Endothelial cell of umbilical vein (primary cell): ENCODE results near the gene FUT4. TPM values are rescaled to one million over a fixed set of nuclear protein-coding genes. Genes with fewer than 3 reads are reported as not detected.

Source experiments
- BruUV-seq: library from RNA; stranded (reverse); fragments of 400-500 nt; replicated peaks from 2 replicates; lab custom pipeline; 2021; lab: Mats Ljungman, UMichigan
- CTCF ChIA-PET: fragments of 300-600, 350-600 bp; sonication (Branson Sonifier 250); formaldehyde crosslinking; loops from one replicate; lab custom pipeline; 2021; ENCODE audit warnings: antibody characterized with exemption, inconsistent platforms; lab: Charles Lee
- POLR2A ChIA-PET: fragments of 300-600, 350-600 bp; sonication (Branson Sonifier 250); formaldehyde crosslinking; loops from one replicate; lab custom pipeline; 2021; ENCODE audit warnings: antibody characterized with exemption, inconsistent platforms; lab: Charles Lee
- DNase-seq: peaks from one replicate; pipeline ENCODE4 v3.0.0-alpha.2; 2011; ENCODE audit warnings: low read depth, low spot score
- FAIRE-seq: peaks from 2 replicates; lab custom pipeline; 2011; peaks lifted over from hg19 to GRCh38; lab: Jason Lieb, UNC
- H2AFZ ChIP-seq: 2 replicates; pipeline ENCODE4 v1.6.0; 2012; ENCODE audit warnings: low read depth, low read length, control low read depth, inconsistent platforms
- H3K27ac ChIP-seq: 2 replicates; pipeline ENCODE4 v1.5.1; 2011; ENCODE audit warnings: low read depth, mild to moderate bottlenecking, control low read depth, low read length, moderate library complexity; ENCODE audit not compliant: insufficient read depth
- H3K27me3 ChIP-seq, 2 experiments: 2 replicates each; pipeline versions ENCODE4 v1.6.0 to v1.6.1; 2011; ENCODE audit warnings: low read length in 2 of 2, mixed read lengths in 1 of 2; ENCODE audit not compliant: control insufficient read depth in 2 of 2, insufficient read depth in 2 of 2
- H3K36me3 ChIP-seq, 2 experiments: 2 replicates in 1 of 2; 3 replicates in 1 of 2; pipeline ENCODE4 v1.5.1; 2011; ENCODE audit warnings: low read length in 2 of 2, mild to moderate bottlenecking in 1 of 2, moderate library complexity in 1 of 2; ENCODE audit not compliant: control insufficient read depth in 2 of 2, insufficient read depth in 2 of 2; ENCODE audit errors: extremely low read depth in 1 of 2
- H3K4me1 ChIP-seq: 3 replicates; pipeline ENCODE4 v1.5.1; 2011; ENCODE audit warnings: mild to moderate bottlenecking, low read length; ENCODE audit not compliant: control insufficient read depth, insufficient read depth; ENCODE audit errors: extremely low read depth
- H3K4me2 ChIP-seq: 2 replicates; pipeline ENCODE4 v1.6.1; 2011; ENCODE audit warnings: low read length, control low read depth, mixed read lengths; ENCODE audit not compliant: insufficient read depth
- H3K4me3 ChIP-seq, 3 experiments: fragments of 200-600 bp in 1 of 3; sonication (generic), shearing (Covaris generic) in 1 of 3; replicated peaks in 1 of 3; 2 replicates each; pipeline ENCODE4 v1.5.1; 2011 to 2016; ENCODE audit warnings: control low read depth in 3 of 3, low read length in 3 of 3, mild to moderate bottlenecking in 2 of 3, inconsistent platforms in 1 of 3, low read depth in 1 of 3, moderate library complexity in 1 of 3; ENCODE audit not compliant: insufficient read depth in 1 of 3
- H3K79me2 ChIP-seq: 2 replicates; pipeline ENCODE4 v1.6.0; 2012; ENCODE audit warnings: low read length, inconsistent platforms; ENCODE audit not compliant: control insufficient read depth, insufficient read depth
- H3K9ac ChIP-seq: replicated peaks from 2 replicates; pipeline ENCODE3; 2011; ENCODE audit warnings: low read length, control low read depth; ENCODE audit not compliant: insufficient read depth; ENCODE audit errors: extremely low read depth
- H3K9me1 ChIP-seq: replicated peaks from 3 replicates; pipeline ENCODE4 v1.6.0; 2011; ENCODE audit warnings: mild to moderate bottlenecking, low read length; ENCODE audit not compliant: control insufficient read depth, insufficient read depth; ENCODE audit errors: extremely low read depth
- H3K9me3 ChIP-seq: replicated peaks from 2 replicates; pipeline ENCODE4 v1.5.1; 2012; ENCODE audit warnings: low read length, inconsistent platforms; ENCODE audit not compliant: control insufficient read depth, insufficient read depth
- H4K20me1 ChIP-seq: replicated peaks from 2 replicates; pipeline ENCODE3; 2011; ENCODE audit warnings: mild to moderate bottlenecking, low read length; ENCODE audit not compliant: control insufficient read depth, insufficient read depth; ENCODE audit errors: extremely low read depth
- CTCF ChIP-seq, 2 donors: IDR thresholded peaks; 1 replicate in 1 of 2; 2 replicates in 1 of 2; pipeline ENCODE4 v1.5.1; 2011; ENCODE audit warnings: low read length in 2 of 2, mild to moderate bottlenecking in 2 of 2, moderate library complexity in 2 of 2, control low read depth in 1 of 2, inconsistent platforms in 1 of 2, low read depth in 1 of 2; ENCODE audit not compliant: insufficient read depth in 1 of 2; ENCODE audit errors: extremely low read depth in 1 of 2
- FOS ChIP-seq: IDR thresholded peaks from 2 replicates; pipeline ENCODE4 v1.6.1; 2011; ENCODE audit warnings: mild to moderate bottlenecking, low read length, moderate library complexity, borderline replicate concordance; ENCODE audit not compliant: insufficient read depth
- GATA2 ChIP-seq: IDR thresholded peaks from 2 replicates; pipeline ENCODE4 v1.7.0; 2011; ENCODE audit warnings: low read depth, mild to moderate bottlenecking, moderate library complexity, mixed read lengths, low read length; ENCODE audit not compliant: insufficient read length, insufficient read depth
- JUN ChIP-seq: IDR thresholded peaks from 2 replicates; pipeline ENCODE4 v1.6.1; 2011; ENCODE audit warnings: borderline replicate concordance, low read depth; ENCODE audit not compliant: insufficient read length, insufficient read depth
- MAX ChIP-seq: IDR thresholded peaks from 2 replicates; pipeline ENCODE4 v1.6.1; 2011; ENCODE audit not compliant: insufficient read depth, insufficient read length
- MYC ChIP-seq: IDR thresholded peaks from one replicate; pipeline ENCODE4 v1.6.1; 2011; ENCODE audit warnings: mild to moderate bottlenecking, low read depth, low read length
- POLR2A ChIP-seq: IDR thresholded peaks from 2 replicates; pipeline ENCODE4 v1.6.1; 2012; ENCODE audit warnings: low read depth, mild to moderate bottlenecking, control low read depth, low read length
- POLR2AphosphoS5 ChIP-seq: IDR thresholded peaks from 2 replicates; pipeline ENCODE4 v1.6.1; 2012; ENCODE audit warnings: low read depth, mild to moderate bottlenecking, control low read depth, low read length, moderate library complexity; ENCODE audit not compliant: insufficient read depth
- dilution Hi-C: fragments of 300-500 bp; cut with MboI; formaldehyde crosslinking; loops from one replicate; pipeline ENCODE4 v1.15.0; 2019; ENCODE audit warnings: low sequenced_read_pairs; ENCODE audit not compliant: extremely low pct_ligation_motif_present
- intact Hi-C: fragments of 100-400 bp; cut with micrococcal nuclease; formaldehyde crosslinking; loops from one replicate; pipeline ENCODE4 v1.10.0; 2022
- polyA plus RNA-seq, 4 experiments: library from polyadenylated mRNA; depleted of rRNA in 3 of 4; stranded (reverse) in 3 of 4; unstranded in 1 of 4; fragments of >200 nt; gene quantifications; 2 replicates each; pipeline versions ENCODE4 v1.2.1 to v1.2.3, GENCODE V29; 2011 to 2012; ENCODE audit warnings: missing spikeins in 1 of 4
- total RNA-seq: library from RNA; stranded (reverse); gene quantifications from 2 replicates; pipeline ENCODE4 v1.2.3, GENCODE V29; 2021

The FUT4 gene
- total and polyA plus RNA-seq, 2 donors (not counting 3 experiments of a cell fraction or from before 2014, with no cell fraction given) = 2.4 to 5.3 TPM

GRCh38 chr11:94528551-94528950 lies 15.2 kb upstream of the FUT4 start:
- Histone ChIP-seq H4K20me1 (no peaks in the 10 kb centered on the region), H2AFZ (no peak overlapping the region), H3K4me2 (no peak overlapping the region), H3K9me1 (no peaks in the 10 kb centered on the region), H3K9me3 (no peaks in the 10 kb centered on the region), H3K9ac (no peak overlapping the region), H3K36me3 (no peaks in the 10 kb centered on the region), H3K4me1 (no peaks in the 10 kb centered on the region), H3K27ac (no peak overlapping the region), H3K4me3 (no peak overlapping the region), H3K27me3 (peaks cover 0 to 2% of the 10 kb centered on the region in 2 experiments), H3K79me2 (no peaks in the 10 kb centered on the region)
- intact Hi-C loops = no loop called here
- CTCF ChIA-PET = no interaction called here
- no TSS peak for BruUV-seq
- dilution Hi-C loops = no loop called here
- POLR2A ChIA-PET = no interaction called here
- DNase-seq (no peak), FAIRE-seq (no peak)
- no peak for TF ChIP-seq MYC
- TF ChIP-seq FOS = no peak
- no peak for TF ChIP-seq GATA2
- TF ChIP-seq POLR2AphosphoS5 = no peak
- no peak for TF ChIP-seq MAX
- TF ChIP-seq POLR2A = no peak
- no peak for TF ChIP-seq JUN
- TF ChIP-seq CTCF (IDR thresholded peaks at IDR 0.05; ENCODE audit: extremely low read depth in 1 of 2, insufficient read depth in 1 of 2, low read depth in 1 of 2, low read length in 2 of 2) = no peak
